ENCODE data around the gene SLC41A3.
"Not testable (repeated sequence)": the region's sequence is repeated elsewhere in the genome, so short reads cannot be mapped to it uniquely, and the experiment has no call there.

Gene SLC41A3

DNA sequence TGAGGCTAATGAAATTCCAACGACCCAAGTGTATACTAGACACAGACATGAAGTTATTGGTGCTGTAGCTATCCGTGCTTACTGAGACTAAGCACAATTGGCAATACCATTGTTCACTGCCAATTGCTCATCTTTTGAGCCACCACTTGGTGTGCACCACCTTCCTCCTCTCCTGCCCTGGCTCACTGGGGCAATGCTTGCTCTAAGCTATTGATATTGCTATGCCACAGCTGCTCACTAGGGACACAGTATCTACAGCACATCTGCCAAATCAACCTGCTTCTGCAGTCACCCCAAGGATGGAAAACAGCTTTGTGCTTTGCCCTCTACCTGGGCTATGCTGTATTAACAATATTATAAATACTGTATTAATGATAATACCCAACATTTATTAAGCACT, 99.0 kb downstream of the SLC41A3 start:
- DNase-seq, result not testable (repeated sequence)

DNA sequence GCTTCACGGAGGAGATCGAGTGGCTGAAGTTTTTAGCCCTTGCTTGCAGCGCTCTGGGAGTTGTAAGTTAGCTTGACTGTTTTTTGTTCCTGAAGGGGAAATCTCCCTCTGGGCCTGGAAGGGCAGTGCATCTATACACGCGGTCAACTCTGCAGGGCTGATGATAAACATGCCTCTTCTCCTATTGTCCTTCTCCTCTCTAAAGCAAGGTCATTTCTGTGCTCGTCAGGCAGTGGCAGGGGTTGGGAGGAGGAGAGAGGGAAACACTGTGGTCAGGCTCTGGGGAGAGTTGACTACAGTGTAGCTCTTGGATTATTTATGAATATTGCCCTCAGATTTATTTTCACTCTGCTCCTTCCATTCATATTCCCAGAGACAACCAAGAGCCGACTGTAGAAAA, 106.8 kb downstream of the SLC41A3 start:
- not testable (repeated sequence) for DNase-seq

DNA sequence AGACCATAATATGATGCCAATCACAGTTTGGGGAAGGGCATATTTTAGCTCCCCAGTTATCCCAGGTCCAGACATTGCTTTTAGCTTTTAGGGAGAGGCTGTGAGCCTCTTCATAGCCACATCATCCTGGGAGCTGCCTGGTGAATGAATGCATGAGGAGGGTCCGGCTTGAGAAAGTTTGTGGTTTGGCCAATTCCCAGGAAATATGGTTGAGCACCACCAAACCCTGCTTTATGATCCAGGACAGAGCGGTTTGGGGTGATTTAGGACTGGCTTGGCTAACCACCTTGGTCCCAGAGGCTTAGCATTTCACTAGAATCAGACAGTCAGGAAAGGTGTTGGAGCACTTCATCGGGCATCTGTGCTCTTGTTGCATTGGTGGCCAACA, 107.9 kb downstream of the SLC41A3 start:
- DNase-seq, result not testable (repeated sequence)

DNA sequence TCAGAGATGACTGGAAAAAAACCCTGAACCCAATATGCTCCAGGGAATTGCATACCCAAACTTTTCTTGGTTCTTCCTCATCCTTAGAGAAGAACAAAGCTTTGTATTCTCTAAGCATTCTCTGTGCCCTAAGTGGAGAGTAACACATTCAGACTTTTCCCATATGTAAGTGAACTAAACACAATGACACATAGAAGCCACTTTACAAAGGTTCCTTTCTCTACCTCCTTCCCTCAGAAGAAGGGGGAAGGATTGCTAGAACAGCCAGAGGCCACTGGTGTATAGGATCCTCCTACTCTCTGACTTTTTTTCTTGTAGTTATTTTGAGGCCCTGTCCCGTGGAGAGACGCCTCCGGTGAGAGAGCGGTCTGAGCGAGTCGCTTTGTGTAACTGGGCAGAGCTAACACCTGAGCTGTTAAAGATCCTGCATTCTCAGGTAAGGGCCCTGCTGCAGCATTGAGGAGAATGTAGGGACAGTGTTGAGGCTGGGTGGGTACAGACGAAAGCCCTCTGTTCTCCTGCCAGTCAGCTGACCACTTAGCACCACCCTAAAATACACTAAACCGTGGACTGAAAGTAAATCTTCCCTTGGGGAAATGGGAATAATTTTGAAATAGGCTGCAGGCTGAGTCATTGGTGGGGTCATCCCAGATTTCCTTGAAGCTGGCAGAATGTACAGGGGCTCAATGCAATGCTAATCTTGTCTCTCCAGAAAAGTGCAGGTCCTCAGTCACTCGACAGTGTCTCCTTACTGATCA, 108.5 kb downstream of the SLC41A3 start:
- not testable (repeated sequence) for DNase-seq

DNA sequence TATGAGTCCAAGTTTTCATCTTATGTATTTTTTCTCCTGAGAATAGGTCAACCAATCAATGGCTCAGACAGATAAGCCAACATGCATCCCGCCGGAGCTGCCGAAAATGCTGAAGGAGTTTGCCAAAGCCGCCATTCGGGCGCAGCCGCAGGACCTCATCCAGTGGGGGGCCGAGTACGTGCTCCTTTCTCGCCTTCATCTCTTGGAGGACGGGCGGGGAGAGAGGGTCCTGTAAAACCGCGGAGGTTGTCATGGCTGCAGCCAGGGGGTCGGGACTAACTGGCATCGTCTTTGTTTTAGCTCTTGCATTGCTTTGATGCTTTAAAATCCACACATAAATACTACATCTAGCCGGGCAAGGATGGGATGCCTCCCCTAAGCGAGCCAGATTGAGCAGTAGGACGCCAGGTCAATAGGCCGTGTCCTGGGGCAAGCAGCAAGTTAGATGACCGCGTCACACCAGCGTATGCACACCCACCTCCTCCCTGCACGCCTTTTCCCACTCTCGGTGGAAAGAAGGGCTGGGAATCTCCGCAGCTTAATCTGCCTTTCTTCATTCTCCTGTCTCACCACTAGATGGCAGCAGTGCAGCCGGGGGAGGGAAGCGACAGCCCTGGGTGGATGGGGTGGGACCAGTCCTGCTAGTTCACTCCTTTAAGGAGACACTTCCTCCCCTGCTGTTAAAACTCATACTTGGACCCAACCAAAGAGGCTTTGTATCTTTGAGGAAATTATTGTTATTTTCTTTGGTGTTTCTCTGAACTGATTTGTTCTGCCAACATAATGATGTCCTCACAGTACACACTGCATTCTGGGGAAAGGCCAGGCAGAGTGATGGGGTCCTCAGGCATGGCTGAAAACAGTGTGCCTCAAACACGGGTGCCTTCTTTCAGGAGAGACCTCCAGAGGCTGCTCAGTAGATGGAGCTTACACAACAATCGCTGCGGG, 111.7 kb downstream of the SLC41A3 start:
- DNase-seq, result peak; percentile 36

DNA sequence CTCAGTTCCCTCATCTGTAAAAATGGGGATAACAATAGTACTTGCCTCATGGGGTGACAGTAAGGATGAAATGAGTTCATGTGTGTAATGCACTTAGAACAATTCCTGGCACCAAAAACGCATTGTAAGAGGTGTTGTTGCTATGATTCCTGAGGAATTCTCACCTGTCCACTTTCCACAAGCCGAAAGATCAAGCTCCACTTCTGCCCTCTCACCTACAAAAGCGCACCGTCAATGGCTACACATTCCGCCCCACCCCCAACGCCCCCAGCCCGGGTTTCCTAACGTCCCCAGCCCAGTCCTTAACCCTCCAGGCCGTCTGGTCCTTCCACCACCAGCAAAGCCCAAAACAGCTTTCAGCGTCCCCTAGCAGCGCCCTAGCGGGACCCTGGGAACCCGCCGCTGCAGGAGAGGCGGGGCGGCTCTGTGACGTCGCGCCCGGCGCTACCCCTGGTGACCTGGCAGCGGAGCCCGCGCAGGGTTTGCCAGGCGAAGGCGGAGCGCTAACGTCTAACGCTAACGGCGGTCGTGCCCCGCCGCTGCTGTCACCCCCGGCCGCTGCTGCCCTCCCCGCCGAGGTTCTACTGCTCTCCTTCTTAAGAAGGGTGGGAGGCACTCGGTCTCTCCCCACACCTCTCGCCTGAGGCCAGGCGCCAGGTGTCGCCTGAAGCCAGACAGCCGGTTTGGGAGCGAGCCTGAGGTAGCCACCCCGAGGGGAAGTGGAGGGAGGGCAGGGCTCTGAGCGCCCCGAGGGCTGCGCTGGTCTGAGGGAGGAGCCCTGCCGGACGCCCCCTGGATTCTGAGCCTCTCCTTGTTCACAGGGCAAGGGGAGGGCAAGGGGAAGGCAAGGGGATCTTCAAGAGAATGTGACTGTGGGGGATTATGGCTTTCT, 115.0 kb downstream of the SLC41A3 start, which contains the start of gene ROPN1B:
Gene ROPN1B (plus strand): TSS at position 478 of the 892 bp plus-strand sequence. CDS start 2,877 bp downstream, outside the sequence.
- not testable (repeated sequence) for DNase-seq

DNA sequence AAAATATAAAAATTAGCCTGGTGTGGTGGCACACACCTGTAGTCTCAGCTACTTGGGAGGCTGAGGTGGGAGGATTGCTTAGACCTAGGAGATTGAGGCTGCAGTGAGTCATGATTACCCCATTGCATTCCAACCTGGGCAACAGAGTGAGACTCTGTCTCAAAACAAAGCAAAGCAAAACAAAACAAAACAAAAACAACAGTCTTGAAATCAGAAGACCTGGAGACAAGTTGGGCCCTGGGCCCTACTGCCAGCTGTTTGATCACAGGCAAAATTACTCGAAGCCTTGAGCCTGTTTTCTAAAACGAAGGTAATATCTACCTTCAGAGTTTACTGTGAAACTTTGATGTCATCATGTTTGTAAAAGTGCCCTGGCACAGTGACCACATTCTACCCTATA, 115.8 kb downstream of the SLC41A3 start:
- not testable (repeated sequence) for DNase-seq

DNA sequence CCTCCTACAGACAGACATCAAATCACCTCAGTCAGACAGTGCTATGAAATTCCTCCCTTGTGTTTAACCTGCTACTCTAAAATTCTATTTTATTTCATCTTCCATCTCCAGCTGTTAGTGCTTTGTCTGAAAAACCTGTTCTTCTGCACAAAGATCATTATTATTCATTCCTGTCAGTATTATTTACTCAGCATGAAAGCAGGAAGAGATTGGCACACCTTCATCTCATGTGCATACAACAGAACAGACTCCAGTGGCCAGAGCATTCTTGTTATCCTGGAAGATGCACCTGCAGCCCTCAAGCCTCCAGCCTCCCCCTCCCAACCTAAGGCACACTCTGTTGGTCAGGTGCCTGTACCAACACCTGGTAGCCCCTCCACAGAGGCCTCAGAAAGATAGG, 116.8 kb downstream of the SLC41A3 start:
- DNase-seq, result no peak

DNA sequence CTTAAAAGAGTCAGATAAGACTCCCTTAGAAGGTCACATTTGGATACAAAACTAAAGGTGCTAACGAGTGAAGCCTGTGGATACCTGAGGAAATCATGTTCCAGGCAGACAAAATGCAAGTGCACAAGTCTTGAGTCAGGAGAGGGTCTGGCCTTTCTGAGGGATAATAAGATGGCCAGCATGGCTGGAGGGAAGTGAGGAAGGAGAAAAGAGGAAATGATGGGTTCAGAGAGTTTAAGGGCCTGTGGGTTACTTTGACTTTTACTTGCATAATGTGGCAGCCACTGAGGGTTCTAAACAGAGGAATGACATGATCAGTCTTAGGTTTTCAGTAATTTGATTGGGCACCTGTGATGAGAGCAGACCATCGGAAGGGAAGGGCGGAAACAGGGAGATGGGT, 118.4 kb downstream of the SLC41A3 start:
- DNase-seq, result peak; percentile 78

DNA sequence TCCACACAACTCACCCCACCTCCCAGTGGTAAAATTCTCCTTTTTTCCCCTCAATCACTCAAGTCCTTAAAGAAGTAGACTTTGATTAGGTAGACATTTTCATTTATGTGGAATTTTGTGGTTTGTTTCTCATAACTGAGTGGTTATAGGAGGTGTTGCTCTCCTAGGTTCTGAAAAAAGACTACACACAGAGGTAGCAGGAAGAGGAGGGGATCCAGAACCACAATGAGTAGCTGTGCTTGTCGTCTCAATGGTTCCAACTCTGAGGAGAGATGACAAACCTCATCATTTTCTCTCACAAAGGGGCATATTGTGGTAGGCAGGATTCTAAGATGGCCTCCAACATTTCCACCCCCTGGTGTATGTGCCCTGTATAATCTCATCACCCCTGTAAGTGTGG, 120.1 kb downstream of the SLC41A3 start:
- not testable (repeated sequence) for DNase-seq

DNA sequence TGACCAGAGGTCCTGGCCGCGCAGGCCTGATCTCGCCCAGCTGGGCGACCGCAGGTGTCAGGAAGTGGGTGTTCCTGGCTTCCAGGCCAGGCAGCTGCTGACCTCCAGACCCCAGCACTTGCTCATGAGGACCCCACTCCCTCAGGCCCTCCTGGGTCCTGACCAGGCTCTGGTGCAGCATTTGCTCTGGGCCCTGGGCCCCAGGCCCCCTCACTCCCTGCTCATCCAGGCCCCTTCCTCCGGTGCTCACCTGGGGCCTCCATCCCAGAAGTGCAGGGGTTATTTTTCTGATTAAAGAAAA, 122.7 kb downstream of the SLC41A3 start:
- DNase-seq, result no peak

DNA sequence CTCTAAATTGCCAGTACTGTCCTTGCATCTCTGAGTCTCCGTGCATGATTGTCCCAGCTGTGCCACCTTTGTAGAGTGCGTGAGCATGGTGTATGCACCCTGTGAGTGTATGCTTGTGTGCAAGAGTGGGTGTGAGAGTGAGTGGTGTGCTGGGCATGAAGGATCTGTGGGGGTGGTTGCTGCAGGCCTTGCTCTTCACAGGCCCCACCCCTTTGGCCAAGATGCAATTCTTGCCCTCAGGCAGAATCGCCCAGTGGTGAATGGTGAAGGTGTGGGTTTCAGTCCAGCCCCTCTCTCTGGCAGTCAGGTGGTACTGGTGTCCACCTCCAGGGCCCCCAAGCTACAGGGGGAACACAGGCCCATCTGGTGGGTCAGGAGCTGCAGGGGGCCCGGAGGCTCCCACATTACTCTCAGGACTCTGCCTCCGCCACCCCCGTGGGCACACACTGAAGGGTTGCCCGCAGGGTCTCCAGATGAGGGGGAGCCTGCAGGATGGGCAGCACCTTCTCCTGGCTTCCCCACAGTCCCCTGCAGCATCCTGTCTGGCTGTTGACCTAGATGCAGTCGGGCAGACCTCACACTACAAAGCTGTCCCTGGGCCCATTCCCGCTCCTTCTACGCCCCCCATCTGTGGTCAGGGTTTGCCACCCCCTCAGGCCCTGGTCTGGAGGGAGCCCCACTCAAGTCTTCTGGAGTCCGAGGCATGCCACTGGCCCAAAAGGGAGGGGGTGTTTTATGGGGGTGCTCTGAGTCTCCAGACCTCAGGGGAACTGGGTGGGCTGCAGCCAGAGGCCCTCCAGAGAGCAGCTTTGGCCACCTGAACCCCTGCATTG, 123.3 kb downstream of the SLC41A3 start:
- no peak for DNase-seq

DNA sequence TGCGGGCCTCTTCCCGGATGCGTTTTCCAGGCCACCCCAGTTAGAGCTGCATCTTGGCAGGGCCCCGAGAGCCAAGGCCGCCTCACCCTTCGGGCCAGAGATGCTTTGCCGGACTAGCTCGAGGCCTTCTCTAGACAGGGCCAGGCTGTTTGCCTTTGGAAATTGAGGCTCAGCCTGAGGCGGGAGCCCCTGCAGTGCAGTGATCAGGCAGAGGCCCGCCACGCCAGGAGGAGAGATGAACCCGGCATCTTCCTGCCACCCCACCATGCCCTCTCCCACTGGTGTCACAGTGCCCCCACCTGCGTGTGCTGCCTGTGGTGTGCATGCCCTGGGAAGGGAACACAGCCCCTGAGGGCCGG, 123.9 kb downstream of the SLC41A3 start:
- no peak for DNase-seq

DNA sequence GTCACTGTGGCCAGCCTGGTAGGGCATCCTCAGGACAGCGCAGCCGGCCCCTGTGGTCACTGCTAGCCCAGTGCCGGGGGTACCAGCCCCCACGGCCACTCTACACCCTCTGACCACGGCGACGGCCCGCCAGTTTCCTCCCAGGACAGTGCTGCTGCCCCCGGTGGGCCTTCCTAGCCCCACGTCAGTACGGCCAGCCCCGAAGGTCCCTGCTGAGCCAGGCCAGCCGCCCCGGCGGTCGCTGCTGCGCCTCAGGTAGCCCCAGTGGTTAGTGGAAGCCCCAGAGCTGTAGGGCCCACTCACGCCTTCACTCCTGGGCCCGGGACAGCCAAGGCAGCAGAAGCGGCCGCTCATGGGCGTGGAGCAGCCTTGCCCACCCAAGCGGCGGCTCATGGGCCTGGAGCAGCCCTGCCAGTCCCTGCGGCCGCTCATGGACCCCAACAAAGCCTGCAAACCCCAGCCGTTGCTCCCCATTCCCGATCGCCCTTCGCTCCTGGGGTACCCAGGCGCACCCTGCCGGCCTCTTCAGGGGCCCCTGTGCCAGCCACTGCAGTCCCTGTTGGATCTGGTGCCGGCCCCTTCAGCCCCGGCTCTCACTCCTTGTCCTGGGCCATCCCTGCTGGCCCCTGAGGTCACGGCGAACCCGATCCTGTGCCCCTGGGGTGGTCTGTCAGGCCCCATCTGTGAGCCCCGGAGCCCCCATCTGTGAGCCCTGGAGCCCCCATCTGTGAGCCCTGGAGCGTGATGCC, 124.4 kb downstream of the SLC41A3 start:
- DNase-seq, result no peak

DNA sequence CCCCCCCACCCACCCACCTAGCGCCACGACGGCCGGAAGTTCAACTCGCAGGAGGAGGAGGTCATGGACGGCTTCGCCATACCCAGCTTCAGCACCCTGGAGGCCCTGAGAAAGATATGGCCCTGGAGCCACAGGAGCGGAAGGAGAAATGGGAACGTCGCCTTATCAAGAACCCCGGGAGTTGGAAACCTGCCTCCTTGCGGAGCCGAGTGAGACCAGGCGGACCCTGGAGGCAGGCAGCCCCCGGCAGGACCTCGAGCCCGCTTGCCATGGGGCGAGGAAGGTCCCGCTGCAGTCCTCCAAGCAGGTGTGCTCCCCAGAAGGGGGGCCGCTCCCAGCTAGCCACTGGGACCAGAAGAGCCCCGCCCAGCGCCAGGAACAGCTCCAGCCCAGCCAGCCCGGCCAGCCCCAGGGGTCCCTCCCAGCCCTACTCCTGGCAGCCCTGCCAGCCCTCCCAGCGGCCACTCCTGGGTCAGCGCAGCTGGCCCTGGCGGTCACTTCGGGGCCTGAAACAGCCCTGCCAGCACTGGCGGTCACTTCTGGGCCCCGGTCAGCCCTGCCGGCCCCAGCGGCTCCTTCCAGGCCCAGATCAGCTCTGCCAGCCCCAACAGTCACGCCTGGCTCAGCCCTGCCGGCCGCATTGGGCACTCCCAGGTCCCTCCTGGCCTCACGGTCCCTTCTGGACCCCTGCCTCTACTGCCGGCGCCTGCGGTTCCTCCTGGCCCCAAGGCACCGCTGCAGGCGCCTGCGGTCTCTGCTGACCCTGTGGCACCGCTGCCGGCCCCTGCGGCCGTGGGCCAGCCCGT, 125.2 kb downstream of the SLC41A3 start:
- DNase-seq, result no peak

DNA sequence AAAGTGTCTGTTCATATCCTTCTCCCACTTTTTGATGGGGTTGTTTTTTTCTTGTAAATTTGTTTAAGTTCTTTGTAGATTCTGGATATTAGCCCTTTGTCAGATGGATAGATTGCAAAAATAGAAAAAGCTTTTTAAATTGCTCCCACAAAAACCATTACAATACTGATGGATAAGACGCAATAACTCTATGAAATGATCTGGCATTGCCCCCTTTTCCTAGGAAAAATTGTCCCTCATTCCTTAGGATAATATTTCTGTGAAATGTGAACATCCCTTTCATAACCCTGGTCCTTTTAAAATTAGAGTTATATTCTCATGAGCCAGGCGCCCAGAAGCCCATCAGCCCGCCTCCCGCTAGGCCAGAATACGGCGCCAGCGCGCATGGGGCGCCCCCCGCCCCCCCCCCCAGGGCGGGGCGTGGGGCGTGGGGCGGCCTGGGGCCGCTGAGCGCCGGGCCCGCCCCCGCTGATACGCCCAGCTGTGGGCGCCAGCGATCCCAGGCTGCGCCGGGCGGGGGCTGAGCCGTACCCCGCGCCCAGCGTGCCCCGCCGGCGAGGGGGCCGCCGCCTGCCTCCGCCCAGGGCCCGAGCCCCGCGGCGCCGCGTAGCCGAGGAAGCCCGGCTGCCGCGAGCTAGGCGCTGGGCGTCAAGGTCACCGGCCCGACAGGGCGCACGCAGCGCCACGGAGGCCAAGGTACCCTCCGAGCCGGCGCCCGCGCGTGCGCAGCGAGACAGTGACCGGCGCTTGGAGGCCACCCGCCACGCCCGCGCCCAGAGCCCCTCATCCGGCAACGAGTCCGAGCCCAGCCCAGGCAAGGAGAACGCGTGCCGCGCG, 126.0 kb downstream of the SLC41A3 start:
- no peak for DNase-seq

DNA sequence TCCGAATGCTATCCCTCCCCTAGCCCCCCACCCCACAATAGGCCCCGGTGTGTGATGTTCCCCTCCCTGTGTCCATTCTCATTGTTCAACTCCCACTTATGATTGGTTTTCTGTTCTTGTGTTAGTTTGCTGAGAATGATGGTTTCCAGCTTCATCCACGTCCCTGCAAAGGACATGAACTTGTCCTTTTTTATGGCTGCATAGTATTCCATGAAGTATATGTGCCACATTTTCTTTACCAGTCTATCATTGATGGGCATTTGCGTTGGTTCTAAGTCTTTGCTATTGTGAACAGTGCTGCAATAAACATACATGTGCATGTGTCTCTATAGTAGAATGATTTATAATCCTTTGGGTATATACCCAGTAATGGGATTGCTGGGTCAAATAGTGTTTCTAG, 126.9 kb downstream of the SLC41A3 start:
- not testable (repeated sequence) for DNase-seq

Measured in MV-4-11 (cell line).